AG09319 (cell line): Measurements from ENCODE around the gene CLEC16A.

Source experiments
- DNase-seq: peaks from one replicate; pipeline ENCODE4 v3.0.0-alpha.2; 2010; ENCODE audit warnings: low read depth; ENCODE audit errors: extremely low read depth
- CTCF ChIP-seq: IDR thresholded peaks from 2 replicates; pipeline ENCODE4 v1.5.1; 2011; ENCODE audit warnings: low read depth, mild to moderate bottlenecking, inconsistent platforms, low read length, moderate library complexity

The CLEC16A gene

GRCh38 chr16:11207646-11208045 is 263.3 kb downstream of the CLEC16A start:
- DNase-seq: no peak
- no peak for TF ChIP-seq CTCF

- DNase-seq: no peak
- TF ChIP-seq CTCF: no peak
These were observed 264.7 kb downstream of the CLEC16A start for GRCh38 chr16:11208916-11209665.

- no peak for TF ChIP-seq CTCF
- DNase-seq: no peak
These were observed 265.9 kb downstream of the CLEC16A start for GRCh38 chr16:11210260-11210659.

GRCh38 chr16:11211061-11211976 is 267.0 kb downstream of the CLEC16A start:
- DNase-seq: no peak
- TF ChIP-seq CTCF: no peak

GRCh38 chr16:11211977-11212797 is 267.8 kb downstream of the CLEC16A start:
- TF ChIP-seq CTCF: no peak
- DNase-seq: no peak

- DNase-seq: no peak
- TF ChIP-seq CTCF: no peak
These were observed 268.4 kb downstream of the CLEC16A start for GRCh38 chr16:11212798-11213196.
